H1 (cell line): ENCODE data around the gene CERT1. TPM values are rescaled to one million over a fixed set of nuclear protein-coding genes. Genes with fewer than 3 reads are reported as not detected.
A peak's percentile ranks its signal among the peaks of the same experiment; 100 is the strongest.

ENCODE experiments used
- CTCF ChIA-PET: fragments of 300-600 bp; sonication (Branson Sonifier 250); formaldehyde crosslinking; loops from one replicate; lab custom pipeline; 2021; ENCODE audit not compliant: partially characterized antibody; lab: Charles Lee
- POLR2A ChIA-PET: fragments of 300-600 bp; sonication (Branson Sonifier 250); formaldehyde crosslinking; loops from one replicate; lab custom pipeline; 2021; ENCODE audit warnings: inconsistent platforms; ENCODE audit not compliant: partially characterized antibody; lab: Charles Lee
- DNase-seq, 2 experiments: peaks; one replicate each; pipeline versions ENCODE4 v3.0.0 to v3.0.0-alpha.2; 2010 to 2022; ENCODE audit warnings: low spot score in 2 of 2, low read depth in 1 of 2, mixed read lengths in 1 of 2
- FAIRE-seq: peaks from 2 replicates; lab custom pipeline; 2011; peaks lifted over from hg19 to GRCh38; lab: Jason Lieb, UNC
- H2AFZ ChIP-seq: 2 replicates; pipeline ENCODE4 v1.8.1; 2012; ENCODE audit warnings: low read length, inconsistent platforms
- H2AK5ac ChIP-seq: 2 replicates; pipeline ENCODE4 v1.6.1; 2013; ENCODE audit warnings: low read depth, low read length
- H2BK120ac ChIP-seq: replicated peaks from 2 replicates; pipeline ENCODE3; 2013; ENCODE audit warnings: low read depth, low read length, inconsistent platforms
- H2BK12ac ChIP-seq: 2 replicates; pipeline ENCODE4 v1.6.1; 2013; ENCODE audit warnings: low read depth, low read length
- H2BK15ac ChIP-seq: 2 replicates; pipeline ENCODE4 v1.6.1; 2013; ENCODE audit warnings: low read length
- H2BK20ac ChIP-seq: 2 replicates; pipeline ENCODE4 v1.6.1; 2013; ENCODE audit warnings: low read length
- H2BK5ac ChIP-seq: 2 replicates; pipeline ENCODE4 v1.6.1; 2013; ENCODE audit warnings: low read depth, low read length
- H3K14ac ChIP-seq: 2 replicates; pipeline ENCODE4 v1.6.1; 2013; ENCODE audit warnings: inconsistent platforms; ENCODE audit not compliant: insufficient read length
- H3K18ac ChIP-seq: 2 replicates; pipeline ENCODE4 v1.6.1; 2013; ENCODE audit warnings: low read length; ENCODE audit errors: extremely low read depth
- H3K23ac ChIP-seq: 2 replicates; pipeline ENCODE4 v1.6.1; 2013; ENCODE audit warnings: inconsistent platforms; ENCODE audit not compliant: insufficient read length
- H3K23me2 ChIP-seq: 2 replicates; pipeline ENCODE4 v1.6.1; 2013; ENCODE audit warnings: low read depth, low read length
- H3K27ac ChIP-seq: 2 replicates; pipeline ENCODE4 v1.6.1; 2011; ENCODE audit warnings: low read depth, low read length, inconsistent platforms
- H3K27me3 ChIP-seq, 4 experiments: replicated peaks in 1 of 4; 1 replicate in 1 of 4; 2 replicates in 3 of 4; pipeline versions ENCODE4 v1.6.1 to v1.8.1; 2011 to 2013; ENCODE audit warnings: low read length in 3 of 4, mild to moderate bottlenecking in 3 of 4, inconsistent platforms in 2 of 4, mixed read lengths in 2 of 4, moderate library complexity in 1 of 4; ENCODE audit not compliant: control insufficient read depth in 3 of 4, insufficient read depth in 3 of 4; ENCODE audit errors: extremely low read depth in 1 of 4
- H3K36me3 ChIP-seq, 4 experiments: 2 replicates each; pipeline versions ENCODE4 v1.6.1 to v1.8.1; 2011 to 2013; ENCODE audit warnings: mild to moderate bottlenecking in 4 of 4, low read length in 3 of 4, moderate library complexity in 2 of 4, control low read depth in 1 of 4, inconsistent platforms in 1 of 4; ENCODE audit not compliant: insufficient read depth in 4 of 4, control insufficient read depth in 2 of 4
- H3K4ac ChIP-seq: replicated peaks from 2 replicates; pipeline ENCODE3; 2013; ENCODE audit warnings: low read length, low read depth, mixed read lengths, inconsistent platforms; ENCODE audit not compliant: insufficient read length
- H3K4me1 ChIP-seq, 4 experiments: replicated peaks in 1 of 4; 1 replicate in 1 of 4; 2 replicates in 3 of 4; pipeline versions ENCODE4 v1.6.1 to v1.8.1; 2011 to 2013; ENCODE audit warnings: low read length in 3 of 4, inconsistent platforms in 2 of 4, mixed read lengths in 1 of 4; ENCODE audit not compliant: insufficient read depth in 4 of 4, control insufficient read depth in 3 of 4
- H3K4me2 ChIP-seq, 2 experiments: 2 replicates each; pipeline versions ENCODE4 v1.6.1 to v1.8.1; 2011 to 2013; ENCODE audit warnings: low read depth in 2 of 2, low read length in 2 of 2, control low read depth in 1 of 2, inconsistent platforms in 1 of 2, mild to moderate bottlenecking in 1 of 2; ENCODE audit not compliant: insufficient read depth in 1 of 2
- H3K4me3 ChIP-seq, 4 experiments: fragments of 200-600, 300-600 bp in 1 of 4; sonication (generic), shearing (Covaris generic), sonication (Bioruptor Twin) in 1 of 4; 2 replicates each; pipeline versions ENCODE4 v1.5.1 to v1.8.1; 2011 to 2016; ENCODE audit warnings: low read length in 4 of 4, low read depth in 3 of 4, control low read depth in 2 of 4, inconsistent platforms in 2 of 4, mild to moderate bottlenecking in 2 of 4, mixed read lengths in 1 of 4, moderate library complexity in 1 of 4; ENCODE audit not compliant: insufficient read depth in 2 of 4; ENCODE audit errors: extremely low read depth in 1 of 4
- H3K56ac ChIP-seq: replicated peaks from 2 replicates; pipeline ENCODE3; 2013; ENCODE audit warnings: low read depth, mild to moderate bottlenecking, mixed read lengths, low read length, inconsistent platforms; ENCODE audit not compliant: insufficient read length
- H3K79me1 ChIP-seq: 2 replicates; pipeline ENCODE4 v1.6.1; 2013; ENCODE audit warnings: low read depth, low read length, control low read depth
- H3K79me2 ChIP-seq, 2 experiments: 2 replicates each; pipeline versions ENCODE4 v1.6.1 to v1.8.1; 2012 to 2013; ENCODE audit warnings: low read length in 2 of 2, mild to moderate bottlenecking in 2 of 2, inconsistent platforms in 1 of 2; ENCODE audit not compliant: insufficient read depth in 2 of 2, control insufficient read depth in 1 of 2
- H3K9ac ChIP-seq, 4 experiments: replicated peaks in 1 of 4; 1 replicate in 1 of 4; 2 replicates in 3 of 4; pipeline versions ENCODE4 v1.6.1 to v1.8.1; 2011 to 2013; ENCODE audit warnings: low read depth in 3 of 4, low read length in 3 of 4, control low read depth in 2 of 4, mild to moderate bottlenecking in 2 of 4, moderate library complexity in 2 of 4, inconsistent platforms in 1 of 4; ENCODE audit errors: extremely low read depth in 1 of 4
- H3K9me3 ChIP-seq, 2 experiments: 2 replicates each; pipeline versions ENCODE4 v1.6.1 to v1.8.1; 2012 to 2013; ENCODE audit warnings: mild to moderate bottlenecking in 2 of 2, moderate library complexity in 2 of 2, control low read depth in 1 of 2, inconsistent platforms in 1 of 2, low read depth in 1 of 2, low read length in 1 of 2, mixed read lengths in 1 of 2; ENCODE audit not compliant: insufficient read depth in 2 of 2
- H4K20me1 ChIP-seq, 2 experiments: replicated peaks in 1 of 2; 2 replicates each; pipeline versions ENCODE3 to v1.8.1; 2011 to 2013; ENCODE audit warnings: inconsistent platforms in 2 of 2, low read length in 2 of 2, mild to moderate bottlenecking in 1 of 2; ENCODE audit not compliant: insufficient read depth in 2 of 2, control insufficient read depth in 1 of 2
- H4K5ac ChIP-seq: 2 replicates; pipeline ENCODE4 v1.6.1; 2013; ENCODE audit warnings: low read length, low read depth, mixed read lengths, inconsistent platforms; ENCODE audit not compliant: insufficient read length
- H4K8ac ChIP-seq: 2 replicates; pipeline ENCODE4 v1.8.0; 2013; ENCODE audit warnings: mild to moderate bottlenecking, moderate library complexity, low read length, inconsistent platforms; ENCODE audit not compliant: insufficient read depth; ENCODE audit errors: extremely low read depth
- H4K91ac ChIP-seq: replicated peaks from 2 replicates; pipeline ENCODE3; 2013; ENCODE audit warnings: low read length, mixed read lengths, inconsistent platforms; ENCODE audit not compliant: insufficient read length
- WGBS, 2 experiments: shearing (Covaris generic) in 1 of 2; methylation state at CpG; one replicate each; pipeline versions ENCODE4 v1.1.6 to v1.1.7; 2013 to 2015; ENCODE audit warnings: low lambda C conversion rate in 2 of 2, mixed read lengths in 2 of 2, inconsistent platforms in 1 of 2, low coverage in 1 of 2, missing lambda C conversion rate in 1 of 2; ENCODE audit not compliant: insufficient replicate concordance in 2 of 2, insufficient coverage in 1 of 2, insufficient read length in 1 of 2; ENCODE audit errors: extremely low coverage in 1 of 2, missing lambda C conversion rate in 1 of 2; 5-methylcytosine and 5-hydroxymethylcytosine counted together
- polyA plus RNA-seq, 7 experiments: library from polyadenylated mRNA; depleted of rRNA in 3 of 7; stranded (reverse) in 5 of 7; unstranded in 2 of 7; fragments of >200 nt in 5 of 7; fragments of 200-250 nt in 2 of 7; gene quantifications; 1 replicate in 5 of 7; 2 replicates in 1 of 7; 4 replicates in 1 of 7; pipeline versions ENCODE4 v1.2.1 to v1.2.3, GENCODE V29; 2011 to 2013; ENCODE audit warnings: missing spikeins in 2 of 7, mixed read lengths in 2 of 7
- total RNA-seq: library from RNA; stranded (reverse); fragmentation: NEBNext Ultra II Directional; extraction: Animal tissue kit (Norgen Biotek cat#: 25700); gene quantifications from 2 replicates; pipeline ENCODE4 v1.2.1, GENCODE V29; 2021

The CERT1 gene
- total and polyA plus RNA-seq, 2 of the 8 experiments (the other 6 are each of a cell fraction or from before 2014, with no cell fraction given): 7.8 to 55.3 TPM

- Histone ChIP-seq H3K56ac (no peak overlapping the region), H2BK12ac (no peak overlapping the region), H3K79me1 (no peaks in the 10 kb centered on the region), H2AK5ac (no peak overlapping the region), H2AFZ (no peak overlapping the region), H3K9ac (no peak overlapping the region), H3K36me3 (no peaks in the 10 kb centered on the region), H3K23ac (no peak overlapping the region), H3K27ac (no peak overlapping the region), H3K4me1 (peaks cover 1 to 24% (median 3%) of the 10 kb centered on the region in 4 experiments; a peak in 5 of 7 replicates), H3K4me2 (peak overlapping the region; percentile 6 to 41; a peak in 2 of 4 replicates), H2BK20ac (no peak overlapping the region), H3K18ac (no peak overlapping the region), H2BK120ac (no peak overlapping the region), H3K27me3 (no peaks in the 10 kb centered on the region), H4K91ac (no peak overlapping the region), H3K23me2 (no peaks in the 10 kb centered on the region; the same call in 1 of the 2 replicates), H3K79me2 (peaks cover 0 to 57% of the 10 kb centered on the region in 2 experiments; a peak in 2 of 4 replicates), H4K5ac (no peak overlapping the region), H3K4me3 (peak overlapping the region in 1 of 4 experiments; percentile 36; a peak in 2 of 8 replicates), H3K9me3 (no peaks in the 10 kb centered on the region), H4K20me1 (no peaks in the 10 kb centered on the region), H4K8ac (no peak overlapping the region), H2BK5ac (no peak overlapping the region), H3K14ac (no peak overlapping the region), H2BK15ac (no peak overlapping the region), H3K4ac (no peak overlapping the region)
- POLR2A ChIA-PET: no interaction called here
- FAIRE-seq: no peak
- 8% methylated on average over 4 of the region's 4 CpGs; no CpG with 5 or more reads in 1 of the 2 experiments for WGBS, 2 experiments
- no peak for DNase-seq
- CTCF ChIA-PET: interaction anchor here (1.6 kb wide), 1 partner anchor 9 kb away, joined by 3 read pairs; no protein-coding TSS in a partner anchor
Observed at GRCh38 chr5:75475364-75475763, 36.1 kb downstream of the CERT1 start.
